Fibroblast of mammary gland (primary cell): Measurements from ENCODE around the gene TCP1.

Source experiments
- DNase-seq: peaks from one replicate; pipeline ENCODE4 v3.0.0-alpha.2; 2010; ENCODE audit warnings: low read depth
- H3K4me3 ChIP-seq: 2 replicates; pipeline ENCODE4 v1.5.1; 2011; ENCODE audit warnings: low read depth, mild to moderate bottlenecking, low read length, moderate library complexity; ENCODE audit not compliant: control insufficient read depth
- CTCF ChIP-seq: conservative IDR thresholded peaks from 2 replicates; pipeline ENCODE4 v1.5.1; 2011; ENCODE audit warnings: low read depth, low read length, inconsistent platforms; ENCODE audit not compliant: control insufficient read depth, insufficient read depth

The TCP1 gene

GRCh38 chr6:159761129-159761872 lies 28.1 kb downstream of the TCP1 start:
- H3K4me3 ChIP-seq: peak overlapping the region; percentile 89
- DNase-seq: peak; percentile 22
- no peak for TF ChIP-seq CTCF

- TF ChIP-seq CTCF: no peak
- peak; percentile 33 for DNase-seq
- H3K4me3 ChIP-seq: peak overlapping the region; percentile 89
Observed at GRCh38 chr6:159760602-159761057, 28.8 kb downstream of the TCP1 start.

GRCh38 chr6:159759645-159760044 lies 29.8 kb downstream of the TCP1 start:
- DNase-seq: no peak
- H3K4me3 ChIP-seq: no peak overlapping the region
- no peak for TF ChIP-seq CTCF

GRCh38 chr6:159758031-159759001 lies 31.1 kb downstream of the TCP1 start:
- TF ChIP-seq CTCF: peak; percentile 38
- no peak overlapping the region for H3K4me3 ChIP-seq
- DNase-seq: peak; percentile 61

GRCh38 chr6:159756508-159756907 lies 32.9 kb downstream of the TCP1 start:
- TF ChIP-seq CTCF: no peak
- no peak overlapping the region for H3K4me3 ChIP-seq
- no peak for DNase-seq

GRCh38 chr6:159754959-159755914 lies 34.2 kb downstream of the TCP1 start:
- no peak for TF ChIP-seq CTCF
- DNase-seq: peak; percentile 74
- no peak overlapping the region for H3K4me3 ChIP-seq
